ENCODE data around the gene UBL4B.

GRCh38 chr1:110133436-110133835, 21.2 kb downstream of the UBL4B start:
- TF ChIP-seq CTCF (IDR thresholded peaks at IDR 0.05) (no peak), POLR2A (IDR thresholded peaks at IDR 0.05) (no peak)
